D341Med (cell line): Measurements from ENCODE around the gene ANO9.

Experiments used
- DNase-seq: peaks from one replicate; pipeline ENCODE4 v3.0.0; 2012; ENCODE audit warnings: low spot score

The ANO9 gene

DNA sequence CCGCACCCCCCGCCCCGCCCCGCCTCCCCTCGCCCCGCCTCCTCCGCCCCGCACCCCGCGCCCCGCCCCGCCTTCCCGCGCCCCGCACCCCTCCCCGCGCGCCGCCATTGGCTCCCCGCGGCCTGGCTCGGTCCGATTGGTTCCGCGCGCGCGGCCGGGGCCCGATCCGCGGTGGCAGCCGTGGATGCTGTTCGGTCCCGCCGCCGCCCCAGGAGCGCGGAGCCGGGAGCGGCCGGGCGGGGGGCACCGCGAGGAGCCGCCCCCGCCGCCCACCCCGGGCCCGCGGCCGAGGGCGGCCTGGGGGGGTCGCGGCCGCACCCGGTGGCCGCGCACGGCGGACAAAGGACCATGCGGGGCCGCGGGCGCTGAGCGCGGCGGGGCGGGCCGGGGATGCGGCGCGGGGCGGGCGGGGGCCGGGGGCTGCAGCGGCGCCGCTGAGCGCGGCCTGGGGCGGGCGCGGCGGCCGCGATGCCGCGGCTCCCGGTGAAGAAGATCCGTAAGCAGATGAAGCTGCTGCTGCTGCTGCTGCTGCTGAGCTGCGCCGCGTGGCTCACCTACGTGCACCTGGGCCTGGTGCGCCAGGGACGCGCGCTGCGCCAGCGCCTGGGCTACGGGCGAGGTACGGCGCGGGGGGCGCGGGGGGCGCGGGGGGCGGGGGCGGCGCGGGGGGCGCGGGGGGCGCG, 72.3 kb downstream of the ANO9 start, which contains the start of gene B4GALNT4:
B4GALNT4 (plus strand) TSS at position 164 of the 683 bp plus-strand sequence; CDS start at position 469, 305 bp downstream.
- peak; percentile 96 for DNase-seq

DNA sequence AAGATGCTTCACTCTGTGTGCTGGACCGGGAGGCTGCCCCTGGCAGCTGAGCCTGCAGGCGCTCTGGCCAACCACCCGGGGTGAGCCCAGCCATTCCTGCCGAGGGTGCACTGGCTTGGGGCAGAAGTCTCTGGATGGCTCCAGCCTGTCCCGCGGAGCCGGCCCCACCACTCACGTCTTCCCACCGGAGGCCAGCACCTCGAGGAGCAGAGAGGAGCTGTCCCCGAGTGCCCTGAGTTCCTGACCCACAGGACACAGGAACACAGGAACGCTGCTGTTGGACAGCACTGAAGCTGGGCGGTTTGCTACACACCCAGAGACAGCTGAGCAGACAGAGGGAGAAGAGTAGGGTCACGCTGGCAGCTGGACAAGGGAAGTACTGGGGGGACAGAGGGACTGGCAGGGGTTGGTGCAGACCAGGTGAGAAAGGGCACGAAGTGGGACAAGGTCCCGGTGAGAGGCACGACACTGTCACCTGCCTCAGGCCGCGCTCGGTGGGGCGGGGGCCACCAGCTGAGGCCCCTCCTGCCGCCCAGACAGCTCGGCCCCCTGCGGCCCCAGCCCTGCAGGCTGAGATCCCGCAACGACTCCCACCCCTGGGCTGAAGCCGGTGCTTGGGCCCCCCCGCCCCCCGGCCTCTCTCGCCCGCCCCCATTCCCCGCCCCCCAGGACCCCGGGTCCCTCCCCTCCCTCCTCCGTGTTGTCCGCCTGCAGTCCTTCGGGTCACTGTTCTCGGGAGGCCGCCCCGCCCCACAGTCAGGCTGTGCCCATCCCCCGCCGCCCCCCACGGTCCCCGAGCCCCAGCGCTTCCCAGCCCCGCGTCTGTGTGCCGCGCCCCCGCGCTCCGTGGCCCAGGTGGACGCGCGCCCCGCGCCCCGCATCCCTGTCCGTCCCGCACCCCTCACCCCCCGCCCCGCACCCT, 73.1 kb downstream of the ANO9 start:
- peak; percentile 54 for DNase-seq

DNA sequence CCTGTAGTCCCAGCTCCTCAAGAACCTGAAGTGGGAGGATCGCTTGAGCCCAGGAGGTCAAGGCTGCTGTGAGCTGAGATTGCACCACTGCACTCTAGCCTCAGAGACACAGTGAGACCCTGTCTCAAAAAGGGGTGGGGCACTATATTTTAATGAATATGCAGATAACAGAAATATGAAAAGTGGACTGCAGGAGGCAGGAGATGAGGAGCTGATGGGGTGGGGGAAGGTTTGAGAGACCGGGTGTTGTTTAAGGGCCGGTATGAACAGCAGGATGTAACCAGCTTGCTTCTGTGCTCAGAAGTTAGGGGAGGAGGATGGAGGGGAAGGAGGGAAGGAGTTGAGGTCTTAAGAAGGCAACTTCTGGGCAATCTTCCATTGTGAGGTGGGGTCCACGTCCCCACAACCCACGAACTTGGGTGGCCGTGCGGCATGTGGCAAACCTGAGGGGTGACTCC, 73.8 kb downstream of the ANO9 start:
- DNase-seq = no peak
